GM12891 (cell line): ENCODE data around the gene YTHDF1.

Experiments used
- PAX5 ChIP-seq: IDR thresholded peaks from 2 replicates; pipeline ENCODE4 v1.6.1; 2011; ENCODE audit warnings: low read length, moderate library complexity, mild to moderate bottlenecking; ENCODE audit not compliant: insufficient read depth, severe bottlenecking
- POLR2A ChIP-seq: IDR thresholded peaks from 2 replicates; pipeline ENCODE4 v1.6.1; 2011; ENCODE audit warnings: low read depth, low read length, control low read depth
- POLR2AphosphoS5 ChIP-seq: IDR thresholded peaks from 2 replicates; pipeline ENCODE4 v1.6.1; 2011; ENCODE audit warnings: low read depth, low read length, control low read depth
- POU2F2 ChIP-seq: IDR thresholded peaks from 2 replicates; pipeline ENCODE4 v1.6.1; 2011; ENCODE audit warnings: low read depth, mild to moderate bottlenecking, control low read depth, low read length, moderate library complexity
- SPI1 ChIP-seq: IDR thresholded peaks from 2 replicates; pipeline ENCODE4 v1.6.1; 2011; ENCODE audit warnings: low read depth, low read length, control low read depth
- TAF1 ChIP-seq: IDR thresholded peaks from 2 replicates; pipeline ENCODE4 v1.6.1; 2011; ENCODE audit warnings: low read depth, low read length, control low read depth

DNA sequence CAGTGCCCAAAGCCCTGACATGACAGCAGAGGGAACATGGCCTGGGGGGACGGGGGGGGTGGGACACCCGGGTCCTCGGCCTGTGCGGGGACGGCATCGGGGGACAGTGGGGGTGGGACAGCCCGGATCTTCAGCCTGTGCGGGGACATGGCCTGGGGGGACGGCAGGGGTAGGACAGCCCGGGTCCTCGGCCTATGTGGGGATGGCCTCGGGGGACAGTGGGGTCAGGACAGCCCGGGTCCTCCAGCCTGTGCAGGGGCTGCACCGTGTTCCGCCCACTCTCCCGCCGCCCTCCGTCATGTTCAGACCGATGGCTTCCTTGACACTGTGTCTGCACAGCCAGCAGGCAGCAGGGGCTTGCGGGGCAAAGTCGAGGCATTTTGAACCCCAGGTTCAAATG lies 26.8 kb upstream of the YTHDF1 start:
- TF ChIP-seq TAF1 (no peak), POLR2AphosphoS5 (no peak), POLR2A (no peak), SPI1 (no peak), PAX5 (no peak), POU2F2 (no peak)
